GM23338 (cell line): Measurements from ENCODE around the gene GPR176.

Experiments
- CREB1 ChIP-seq: fragments of 250-450 bp; sonication (Bioruptor Pico); IDR thresholded peaks from 2 replicates; pipeline ENCODE4 v1.5.0; 2020; ENCODE audit warnings: low read depth, mild to moderate bottlenecking, moderate library complexity
- CTCF ChIP-seq, 2 experiments: fragments of 200-600 bp in 1 of 2; sonication (generic) in 1 of 2; conservative IDR thresholded peaks; 2 replicates each; pipeline versions ENCODE4 v1.5.1 to v1.6.1; 2016 to 2017; ENCODE audit warnings: antibody characterized with exemption in 2 of 2, low read depth in 2 of 2, mild to moderate bottlenecking in 2 of 2, moderate library complexity in 1 of 2
- EZH2 ChIP-seq: fragments of 200-600 bp; sonication (generic); IDR thresholded peaks from one replicate; pipeline ENCODE4 v1.8.0; 2017; ENCODE audit warnings: antibody characterized with exemption, mild to moderate bottlenecking, low read depth; ENCODE audit not compliant: unreplicated experiment
- EZH2phosphoT487 ChIP-seq: fragments of 200-600 bp; sonication (generic); IDR thresholded peaks from one replicate; pipeline ENCODE4 v1.8.1; 2018; ENCODE audit warnings: antibody characterized with exemption; ENCODE audit not compliant: unreplicated experiment
- NANOG ChIP-seq: IDR thresholded peaks from 2 replicates; pipeline ENCODE4 v1.6.1; 2016; ENCODE audit warnings: antibody characterized with exemption, borderline replicate concordance
- POLR2AphosphoS5 ChIP-seq: IDR thresholded peaks from 2 replicates; pipeline ENCODE4 v1.6.1; 2016; ENCODE audit warnings: antibody characterized with exemption, low read depth
- REST ChIP-seq: IDR thresholded peaks from one replicate; pipeline ENCODE4 v1.6.1; 2018; ENCODE audit warnings: antibody characterized with exemption; ENCODE audit not compliant: unreplicated experiment
- STAT1 ChIP-seq: IDR thresholded peaks from one replicate; pipeline ENCODE4 v1.6.1; 2016; ENCODE audit warnings: antibody characterized with exemption; ENCODE audit not compliant: unreplicated experiment
- ZNF331 ChIP-seq: fragments of 250-450 bp; sonication (Bioruptor Pico); IDR thresholded peaks from 2 replicates; pipeline ENCODE4 v1.5.0; 2020; ENCODE audit warnings: low read depth, mild to moderate bottlenecking, moderate library complexity

- TF ChIP-seq EZH2, result no peak
- TF ChIP-seq REST, result no peak
- TF ChIP-seq EZH2phosphoT487, result no peak
- TF ChIP-seq CTCF (conservative IDR thresholded peaks at IDR 0.05; ENCODE audit: low read depth in 2 of 2), result no peak
- TF ChIP-seq POLR2AphosphoS5, result no peak
- no peak for TF ChIP-seq CREB1
- no peak for TF ChIP-seq ZNF331 (CRISPR knock-in tag)
- TF ChIP-seq STAT1, result no peak
- no peak for TF ChIP-seq NANOG
Observed at GRCh38 chr15:39942753-39943150, 22.7 kb upstream of the GPR176 start.
